Neutrophil (primary cell): Measurements from ENCODE around the gene FAM149B1.

Experiments used
- H3K27ac ChIP-seq: fragments of 200-600 bp; sonication (generic); 2 replicates; pipeline ENCODE4 v1.5.1; 2016; ENCODE audit warnings: mild to moderate bottlenecking, moderate library complexity
- H3K27me3 ChIP-seq: fragments of 200-600 bp; sonication (generic); 2 replicates; pipeline ENCODE4 v1.6.0; 2016; ENCODE audit warnings: mild to moderate bottlenecking
- H3K36me3 ChIP-seq: fragments of 200-600 bp; sonication (generic); 2 replicates; pipeline ENCODE4 v1.5.1; 2017
- H3K4me1 ChIP-seq, 2 experiments: fragments of 200-600 bp in 1 of 2; sonication (generic) in 1 of 2; 1 replicate in 1 of 2; 2 replicates in 1 of 2; pipeline versions ENCODE4 v1.5.1 to v1.6.1; 2013 to 2016; ENCODE audit warnings: low read depth in 1 of 2, low read length in 1 of 2, mild to moderate bottlenecking in 1 of 2, moderate library complexity in 1 of 2; ENCODE audit not compliant: control insufficient read depth in 1 of 2, insufficient read depth in 1 of 2
- H3K4me3 ChIP-seq, 2 experiments: fragments of 200-600 bp in 1 of 2; sonication (generic) in 1 of 2; 1 replicate in 1 of 2; 2 replicates in 1 of 2; pipeline ENCODE4 v1.5.1; 2013 to 2016; ENCODE audit warnings: low read depth in 1 of 2, low read length in 1 of 2, mild to moderate bottlenecking in 1 of 2, moderate library complexity in 1 of 2
- H3K9me3 ChIP-seq: fragments of 200-600 bp; sonication (generic); 2 replicates; pipeline ENCODE4 v1.5.1; 2016
- CTCF ChIP-seq: fragments of 200-600 bp; sonication (generic); IDR thresholded peaks from 2 replicates; pipeline ENCODE4 v1.5.1; 2016; ENCODE audit warnings: antibody characterized with exemption

Gene FAM149B1

GRCh38 chr10:73167783-73168464 is at the start of gene FAM149B1, which contains the start of gene ECD:
Gene FAM149B1 (plus strand): TSS chr10:73168119. CDS start chr10:73168340, 221 bp downstream.
Gene ECD (minus strand): TSS chr10:73168008. CDS start chr10:73163937, 4,071 bp downstream.
- H3K36me3 ChIP-seq: peaks cover 8% of the 10 kb centered on the region
- no peaks in the 10 kb centered on the region for H3K9me3 ChIP-seq
- peak; percentile 55 for TF ChIP-seq CTCF
- peak within 1 kb of the TSS; percentile 93 for H3K27ac ChIP-seq
- H3K27me3 ChIP-seq: no peaks in the 10 kb centered on the region
- peaks cover 13 to 18% of the 10 kb centered on the region in 2 experiments for H3K4me1 ChIP-seq
- H3K4me3 ChIP-seq: peak within 1 kb of the TSS; percentile 79 to 82

DNA sequence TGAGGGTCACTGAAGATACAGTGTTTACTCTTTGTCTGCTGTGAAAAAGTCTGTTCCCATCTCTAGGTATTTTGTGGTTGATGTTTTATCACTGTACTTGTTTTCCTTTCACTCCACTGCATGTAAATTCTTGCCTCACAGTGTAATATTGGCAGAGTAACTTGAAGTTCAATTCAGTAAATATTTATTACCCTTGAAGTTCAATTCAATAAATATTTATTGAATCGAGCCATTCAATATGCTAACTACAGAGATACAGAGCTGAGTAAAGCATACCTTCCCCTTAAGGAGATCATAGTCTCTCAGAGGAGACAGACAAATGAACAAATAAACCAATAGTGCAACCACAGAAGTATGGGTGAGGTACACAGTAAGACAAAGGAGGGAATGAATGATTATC is 48.5 kb upstream of the FAM149B1 start:
- no peak overlapping the region for H3K4me3 ChIP-seq
- TF ChIP-seq CTCF: no peak
- no peaks in the 10 kb centered on the region for H3K4me1 ChIP-seq
- H3K27me3 ChIP-seq: no peaks in the 10 kb centered on the region
- peaks cover 29% of the 10 kb centered on the region for H3K36me3 ChIP-seq
- no peaks in the 10 kb centered on the region for H3K9me3 ChIP-seq
- no peak overlapping the region for H3K27ac ChIP-seq

- H3K9me3 ChIP-seq: no peaks in the 10 kb centered on the region
- no peak overlapping the region for H3K4me3 ChIP-seq
- no peaks in the 10 kb centered on the region for H3K4me1 ChIP-seq
- no peak overlapping the region for H3K27ac ChIP-seq
- peaks cover 33% of the 10 kb centered on the region for H3K36me3 ChIP-seq
- no peak for TF ChIP-seq CTCF
- H3K27me3 ChIP-seq: no peaks in the 10 kb centered on the region
Observed at GRCh38 chr10:73119952-73120351, 48.0 kb upstream of the FAM149B1 start.

DNA sequence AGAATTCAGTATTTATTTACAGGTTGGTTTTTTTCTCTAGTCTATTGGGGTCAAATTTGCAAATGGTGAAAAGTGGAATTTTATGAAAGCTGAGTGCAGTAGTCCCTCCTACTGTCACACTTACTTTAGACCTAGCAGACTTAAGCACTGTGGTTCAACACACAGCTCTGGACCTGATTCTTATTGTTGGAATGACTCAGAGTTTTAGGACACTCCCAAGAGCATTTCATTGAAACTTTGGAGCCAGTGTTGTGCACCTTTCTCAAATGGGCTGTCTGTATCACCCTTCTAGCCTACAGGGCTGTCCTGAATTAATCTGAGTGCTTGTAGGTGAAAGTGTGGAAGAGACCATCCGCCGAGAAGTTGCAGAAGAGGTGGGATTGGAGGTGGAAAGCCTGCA is 41.6 kb upstream of the FAM149B1 start:
- H3K9me3 ChIP-seq: no peaks in the 10 kb centered on the region
- H3K27me3 ChIP-seq: no peaks in the 10 kb centered on the region
- H3K27ac ChIP-seq: no peak overlapping the region
- no peak overlapping the region for H3K4me3 ChIP-seq
- TF ChIP-seq CTCF: no peak
- H3K36me3 ChIP-seq: peaks cover 58% of the 10 kb centered on the region
- no peaks in the 10 kb centered on the region for H3K4me1 ChIP-seq

DNA sequence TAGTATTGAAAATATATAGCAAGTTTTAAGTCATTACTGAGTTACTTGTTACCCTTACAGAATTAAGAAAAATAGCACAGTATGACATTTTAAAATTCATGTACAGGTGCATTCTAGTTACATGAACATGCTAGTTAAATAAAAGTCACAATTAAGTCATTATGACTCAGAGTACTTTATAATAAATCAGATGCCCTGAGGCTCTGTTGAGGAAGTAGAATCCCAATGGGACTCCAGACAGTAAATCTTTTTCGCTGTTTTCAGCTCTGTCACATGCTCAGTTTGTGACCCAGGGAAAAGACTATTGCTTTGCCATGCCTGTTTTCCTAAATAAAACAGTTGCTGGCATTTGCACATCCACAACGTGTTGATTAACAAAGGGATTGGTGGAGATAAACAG is 36.6 kb upstream of the FAM149B1 start:
- no peaks in the 10 kb centered on the region for H3K4me1 ChIP-seq
- H3K4me3 ChIP-seq: no peak overlapping the region
- peaks cover 78% of the 10 kb centered on the region for H3K36me3 ChIP-seq
- TF ChIP-seq CTCF: no peak
- H3K27ac ChIP-seq: no peak overlapping the region
- H3K27me3 ChIP-seq: no peaks in the 10 kb centered on the region
- no peaks in the 10 kb centered on the region for H3K9me3 ChIP-seq
